GM12878 (cell line): ENCODE data around the gene PGR. TPM values are rescaled to one million over a fixed set of nuclear protein-coding genes. Genes with fewer than 3 reads are reported as not detected.

Experiments
- ATAC-seq: fragments of 200-7000 bp; cut with Tn5 transposase; 3 replicates; pipeline ENCODE4 v1.9.1; 2020; ENCODE audit warnings: mild to moderate bottlenecking, moderate library complexity
- BruUV-seq: library from RNA; stranded (reverse); fragments of 400-500 nt; replicated peaks from 2 replicates; lab custom pipeline; 2021; lab: Mats Ljungman, UMichigan
- CTCF ChIA-PET: fragments of 300-600 bp; sonication (Branson Sonifier 250); formaldehyde crosslinking; extraction: SDS; loops from one replicate; lab custom pipeline; 2021; ENCODE audit warnings: inconsistent platforms; lab: Yijun Ruan, JAX
- POLR2A ChIA-PET: fragments of 350-600 bp; formaldehyde crosslinking; extraction: SDS; loops from one replicate; lab custom pipeline; 2021; ENCODE audit warnings: inconsistent platforms; lab: Charles Lee
- RAD21 ChIA-PET: fragments of 300-600 bp; sonication (Branson Sonifier 250); formaldehyde crosslinking; loops from one replicate; lab custom pipeline; 2023; ENCODE audit warnings: antibody characterized with exemption; ENCODE audit not compliant: unreplicated experiment; lab: Charles Lee
- SMC1A ChIA-PET: fragments of 300-600 bp; sonication (Branson Sonifier 250); formaldehyde crosslinking; loops from one replicate; lab custom pipeline; 2023; ENCODE audit not compliant: unreplicated experiment, uncharacterized antibody; lab: Charles Lee
- DNase-seq: peaks from one replicate; pipeline ENCODE4 v3.0.0-alpha.2; 2011; ENCODE audit warnings: low read depth, low spot score
- FAIRE-seq: peaks from 3 replicates; lab custom pipeline; 2011; peaks lifted over from hg19 to GRCh38; lab: Jason Lieb, UNC
- H2AFZ ChIP-seq: 2 replicates; pipeline ENCODE4 v1.6.0; 2011; ENCODE audit warnings: low read depth, low read length, control low read depth; ENCODE audit not compliant: control insufficient read depth
- H3K27ac ChIP-seq: 2 replicates; pipeline ENCODE4 v1.5.1; 2011; ENCODE audit warnings: control low read depth; ENCODE audit not compliant: control insufficient read depth, insufficient read depth
- H3K27me3 ChIP-seq, 2 experiments: replicated peaks in 1 of 2; 2 replicates each; pipeline versions ENCODE4 v1.6.0 to v1.6.1; 2011; ENCODE audit warnings: low read length in 1 of 2; ENCODE audit not compliant: control insufficient read depth in 2 of 2, insufficient read depth in 2 of 2
- H3K36me3 ChIP-seq, 2 experiments: 2 replicates each; pipeline ENCODE4 v1.5.1; 2011; ENCODE audit warnings: low read length in 1 of 2; ENCODE audit not compliant: control insufficient read depth in 2 of 2, insufficient read depth in 2 of 2
- H3K4me1 ChIP-seq: 2 replicates; pipeline ENCODE4 v1.6.1; 2011; ENCODE audit warnings: mild to moderate bottlenecking, low read length, moderate library complexity, mixed read lengths; ENCODE audit not compliant: control insufficient read depth, insufficient read depth
- H3K4me2 ChIP-seq: 2 replicates; pipeline ENCODE4 v1.6.0; 2011; ENCODE audit warnings: control low read depth; ENCODE audit not compliant: control insufficient read depth, insufficient read depth
- H3K4me3 ChIP-seq: fragments of 200-600 bp; sonication (generic); 2 replicates; pipeline ENCODE4 v1.5.1; 2016
- H3K79me2 ChIP-seq: 2 replicates; pipeline ENCODE4 v1.6.0; 2011; ENCODE audit warnings: low read length; ENCODE audit not compliant: control insufficient read depth, insufficient read depth
- H3K9ac ChIP-seq: 2 replicates; pipeline ENCODE4 v1.8.0; 2011; ENCODE audit warnings: low read length, control low read depth, mixed read lengths; ENCODE audit not compliant: control insufficient read depth, insufficient read depth
- H3K9me3 ChIP-seq: replicated peaks from 3 replicates; pipeline ENCODE4 v1.5.1; 2011; ENCODE audit warnings: mild to moderate bottlenecking, low read length; ENCODE audit not compliant: control insufficient read depth, insufficient read depth
- H4K20me1 ChIP-seq: 2 replicates; pipeline ENCODE4 v1.6.0; 2011; ENCODE audit not compliant: control insufficient read depth, insufficient read depth
- EZH2 ChIP-seq: IDR thresholded peaks from 2 replicates; pipeline ENCODE4 v1.6.1; 2012; ENCODE audit warnings: low read depth, mild to moderate bottlenecking, control low read depth, inconsistent platforms, low read length, borderline replicate concordance; ENCODE audit not compliant: control insufficient read depth
- GATAD2B ChIP-seq: fragments of 450-650 bp; conservative IDR thresholded peaks from 2 replicates; pipeline ENCODE4 v1.6.1; 2017; ENCODE audit warnings: low read depth, mild to moderate bottlenecking, moderate library complexity
- HDAC6 ChIP-seq: fragments of 200-600 bp; sonication (generic); IDR thresholded peaks from one replicate; pipeline ENCODE4 v1.8.0; 2017; ENCODE audit warnings: antibody characterized with exemption; ENCODE audit not compliant: unreplicated experiment
- NFYB ChIP-seq: IDR thresholded peaks from 2 replicates; pipeline ENCODE4 v1.6.1; 2011; ENCODE audit warnings: low read depth, mild to moderate bottlenecking, low read length, improper control_type of control experiment, moderate library complexity; ENCODE audit not compliant: insufficient read depth
- RBBP5 ChIP-seq: fragments of 200-600 bp; sonication (generic); conservative IDR thresholded peaks from 2 replicates; pipeline ENCODE4 v1.6.1; 2016
- SPI1 ChIP-seq: IDR thresholded peaks from 2 replicates; pipeline ENCODE4 v1.6.1; 2011; ENCODE audit warnings: low read depth, mild to moderate bottlenecking, low read length, moderate library complexity, borderline replicate concordance; ENCODE audit not compliant: insufficient read depth
- TCF3 ChIP-seq: IDR thresholded peaks from 2 replicates; pipeline ENCODE4 v1.6.1; 2012; ENCODE audit warnings: low read depth, mild to moderate bottlenecking, low read length, borderline replicate concordance; ENCODE audit not compliant: insufficient read depth
- TCF7 ChIP-seq: IDR thresholded peaks from 2 replicates; pipeline ENCODE4 v1.6.1; 2014; ENCODE audit warnings: antibody characterized with exemption, borderline replicate concordance
- ZNF274 ChIP-seq: IDR thresholded peaks from one replicate; pipeline ENCODE4 v1.8.0; 2011; ENCODE audit not compliant: insufficient read length, insufficient read depth
- WGBS: methylation state at CpG from one replicate; pipeline ENCODE4 v1.1.6; 2016; ENCODE audit warnings: low lambda C conversion rate; ENCODE audit not compliant: insufficient replicate concordance, insufficient coverage; ENCODE audit errors: missing lambda C conversion rate; 5-methylcytosine and 5-hydroxymethylcytosine counted together
- in situ Hi-C: fragments of 300-500 bp; cut with MboI; formaldehyde crosslinking; loops from 9 replicates; pipeline ENCODE4 v1.14.3; 2018; ENCODE audit warnings: mixed read lengths
- intact Hi-C: fragments of 100-400 bp; cut with micrococcal nuclease; formaldehyde crosslinking; loops from one replicate; pipeline ENCODE4 v1.14.2; 2022; ENCODE audit not compliant: unreplicated experiment
- polyA plus RNA-seq, 11 experiments: library from polyadenylated mRNA; depleted of rRNA in 4 of 11; unstranded in 6 of 11; stranded (reverse) in 5 of 11; fragments of >200 nt; fragmentation: Nextera tagmentation in 4 of 11; fragmentation: Illumina TruSeq in 1 of 11; extraction: Ambion mirVana in 4 of 11; extraction: Trizol in 1 of 11; gene quantifications; 1 replicate in 1 of 11; 2 replicates in 10 of 11; pipeline versions ENCODE4 v1.2.1 to v1.2.3, GENCODE V29; 2011 to 2016; ENCODE audit warnings: inconsistent platforms in 2 of 11, missing spikeins in 2 of 11, low read depth in 1 of 11
- total RNA-seq, 4 experiments: library from RNA; depleted of rRNA in 3 of 4; stranded (reverse); fragments of >200 nt in 3 of 4; fragmentation: Illumina TruSeq in 1 of 4; extraction: Trizol in 1 of 4; gene quantifications; 2 replicates each; pipeline versions ENCODE4 v1.2.1 to v1.2.3, GENCODE V29; 2013 to 2021
- TF ChIP-seq, protein P1 (sequence below): fragments of 450-650 bp; IDR thresholded peaks from 2 replicates; pipeline ENCODE4 v1.6.1; 2018; ENCODE audit warnings: mild to moderate bottlenecking, low read depth, moderate library complexity; ENCODE audit not compliant: partially characterized antibody

The PGR gene
- total and polyA plus RNA-seq, 10 of the 15 experiments (the other 5 are each of a cell fraction or from before 2014, with no cell fraction given) = 0.01 TPM; not detected in 9

DNA sequence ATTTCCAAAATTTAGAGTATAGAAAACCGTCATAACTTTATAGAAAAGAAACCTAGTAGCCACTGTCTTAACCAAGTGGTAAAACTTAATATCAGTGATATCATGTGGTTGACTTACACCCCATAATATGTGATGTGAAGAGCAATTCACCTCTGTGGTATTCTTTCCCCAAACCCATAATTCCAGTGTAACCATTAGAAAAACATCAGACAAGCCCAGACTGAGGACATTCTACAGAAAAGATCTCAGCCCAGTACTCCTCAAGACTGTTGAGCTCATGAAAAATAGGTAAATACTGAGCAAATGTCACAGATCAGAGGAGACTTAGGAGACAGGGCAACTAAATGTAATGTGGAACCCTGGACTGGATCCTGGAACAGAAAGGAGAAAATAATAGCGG, 134.6 kb downstream of the PGR start:
- no peak for FAIRE-seq
- no peak overlapping the region for H2AFZ ChIP-seq
- no peak for DNase-seq
- H3K4me2 ChIP-seq = no peak overlapping the region
- POLR2A ChIA-PET = no interaction called here
- no peak overlapping the region for H3K27ac ChIP-seq
- H3K4me1 ChIP-seq = no peaks in the 10 kb centered on the region
- no peak overlapping the region for H3K9ac ChIP-seq
- H3K27me3 ChIP-seq = no peaks in the 10 kb centered on the region
- TF ChIP-seq, protein P1, sequence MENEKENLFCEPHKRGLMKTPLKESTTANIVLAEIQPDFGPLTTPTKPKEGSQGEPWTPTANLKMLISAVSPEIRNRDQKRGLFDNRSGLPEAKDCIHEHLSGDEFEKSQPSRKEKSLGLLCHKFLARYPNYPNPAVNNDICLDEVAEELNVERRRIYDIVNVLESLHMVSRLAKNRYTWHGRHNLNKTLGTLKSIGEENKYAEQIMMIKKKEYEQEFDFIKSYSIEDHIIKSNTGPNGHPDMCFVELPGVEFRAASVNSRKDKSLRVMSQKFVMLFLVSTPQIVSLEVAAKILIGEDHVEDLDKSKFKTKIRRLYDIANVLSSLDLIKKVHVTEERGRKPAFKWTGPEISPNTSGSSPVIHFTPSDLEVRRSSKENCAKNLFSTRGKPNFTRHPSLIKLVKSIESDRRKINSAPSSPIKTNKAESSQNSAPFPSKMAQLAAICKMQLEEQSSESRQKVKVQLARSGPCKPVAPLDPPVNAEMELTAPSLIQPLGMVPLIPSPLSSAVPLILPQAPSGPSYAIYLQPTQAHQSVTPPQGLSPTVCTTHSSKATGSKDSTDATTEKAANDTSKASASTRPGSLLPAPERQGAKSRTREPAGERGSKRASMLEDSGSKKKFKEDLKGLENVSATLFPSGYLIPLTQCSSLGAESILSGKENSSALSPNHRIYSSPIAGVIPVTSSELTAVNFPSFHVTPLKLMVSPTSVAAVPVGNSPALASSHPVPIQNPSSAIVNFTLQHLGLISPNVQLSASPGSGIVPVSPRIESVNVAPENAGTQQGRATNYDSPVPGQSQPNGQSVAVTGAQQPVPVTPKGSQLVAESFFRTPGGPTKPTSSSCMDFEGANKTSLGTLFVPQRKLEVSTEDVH = no peak
- no peak for TF ChIP-seq GATAD2B
- intact Hi-C loops = no loop called here
- no TSS peak for BruUV-seq
- SMC1A ChIA-PET = no interaction called here
- RAD21 ChIA-PET = no interaction called here
- CTCF ChIA-PET = interaction anchor here (1.6 kb wide), 1 partner anchor 18 kb away, joined by 5 read pairs; no protein-coding TSS in a partner anchor
- H3K36me3 ChIP-seq = no peaks in the 10 kb centered on the region
- H4K20me1 ChIP-seq = no peaks in the 10 kb centered on the region
- H3K9me3 ChIP-seq = no peaks in the 10 kb centered on the region
- no peak for ATAC-seq
- H3K79me2 ChIP-seq = no peaks in the 10 kb centered on the region
- in situ Hi-C loops = no loop called here
- 69% methylated on average over 2 of the region's 2 CpGs for WGBS
- H3K4me3 ChIP-seq = no peak overlapping the region

DNA sequence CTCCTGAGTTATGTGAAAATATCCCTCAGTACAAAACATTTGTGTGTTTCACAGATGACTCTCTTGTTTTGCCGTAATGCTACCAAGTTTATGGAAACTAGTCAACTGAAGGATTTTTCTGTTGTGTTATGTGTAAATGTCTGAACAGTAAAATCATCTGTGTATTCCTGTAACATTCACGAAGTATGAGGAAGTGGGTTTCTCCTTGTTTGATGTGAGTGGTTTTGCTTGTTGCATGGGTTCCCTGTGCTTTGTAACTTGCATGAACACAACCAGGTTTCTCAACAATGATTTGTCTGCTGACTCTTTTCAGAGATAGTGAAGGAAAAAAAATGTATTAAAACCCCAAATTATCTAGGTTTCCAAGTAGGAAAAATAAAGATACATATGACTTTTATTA, 138.1 kb downstream of the PGR start:
- FAIRE-seq (no peak), ATAC-seq (no peak), DNase-seq (no peak)
- 19% methylated on average over 2 of the region's 2 CpGs for WGBS
- Histone ChIP-seq H3K27ac (no peak overlapping the region), H3K4me3 (no peak overlapping the region), H3K36me3 (no peaks in the 10 kb centered on the region), H3K4me1 (no peaks in the 10 kb centered on the region), H3K9me3 (no peaks in the 10 kb centered on the region), H3K4me2 (no peak overlapping the region), H3K79me2 (no peaks in the 10 kb centered on the region), H3K9ac (no peak overlapping the region), H2AFZ (no peak overlapping the region), H4K20me1 (no peaks in the 10 kb centered on the region), H3K27me3 (no peaks in the 10 kb centered on the region)
- SMC1A ChIA-PET = interaction anchor here (0.8 kb wide), 1 partner anchor 11 kb away, joined by 3 read pairs; no protein-coding TSS in a partner anchor
- BruUV-seq = no TSS peak
- in situ Hi-C loops (no loop called here), intact Hi-C loops (no loop called here)
- RAD21 ChIA-PET = no interaction called here
- CTCF ChIA-PET = no interaction called here
- POLR2A ChIA-PET = no interaction called here
- no peak for TF ChIP-seq EZH2
- no peak for TF ChIP-seq TCF3
- no peak for TF ChIP-seq ZNF274
- no peak for TF ChIP-seq NFYB
- no peak for TF ChIP-seq HDAC6
- no peak for TF ChIP-seq TCF7
- TF ChIP-seq RBBP5 = no peak
- TF ChIP-seq SPI1 = peak; percentile 20; the same call in 1 of the 2 replicates
